Measurements from ENCODE around the gene AQP9. TPM values are rescaled to one million over a fixed set of nuclear protein-coding genes. Genes with fewer than 3 reads are reported as not detected.

AQP9 gene
- total RNA-seq, 6 donors from 2014 or later = 11.5 to 67.1 (median 25.5) TPM

GRCh38 chr15:58119016-58119415 is 19.2 kb upstream of the AQP9 start:
- 96% methylated on average over 1 of the region's 1 CpG; no CpG with 5 or more reads in 1 of the 2 donors for WGBS, 2 donors
- ATAC-seq (ENCODE audit: low FRiP score in 2 of 2) = no peak
- Histone ChIP-seq H3K4me3 (no peak overlapping the region), H3K9me3 (no peaks in the 10 kb centered on the region), H3K27me3 (no peaks in the 10 kb centered on the region), H3K4me1 (no peaks in the 10 kb centered on the region), H3K27ac (no peak overlapping the region), H3K36me3 (no peaks in the 10 kb centered on the region)
- no peak for DNase-seq
- TF ChIP-seq POLR2A (IDR thresholded peaks at IDR 0.05) (no peak), POLR2AphosphoS5 (IDR thresholded peaks at IDR 0.05) (no peak)

GRCh38 chr15:58124585-58124984 is 13.6 kb upstream of the AQP9 start:
- no peak for ATAC-seq (ENCODE audit: low FRiP score in 2 of 2)

GRCh38 chr15:58125333-58125732 is 12.8 kb upstream of the AQP9 start:
- Histone ChIP-seq H3K36me3 (no peaks in the 10 kb centered on the region), H3K27ac (no peak overlapping the region), H3K4me1 (no peaks in the 10 kb centered on the region), H3K9me3 (no peaks in the 10 kb centered on the region), H3K4me3 (no peak overlapping the region), H3K27me3 (no peaks in the 10 kb centered on the region)
- no peak for TF ChIP-seq POLR2AphosphoS5 (IDR thresholded peaks at IDR 0.05)
- TF ChIP-seq CTCF (IDR thresholded peaks at IDR 0.05) = no peak
- no peak for TF ChIP-seq EP300 (IDR thresholded peaks at IDR 0.05)
- TF ChIP-seq POLR2A (IDR thresholded peaks at IDR 0.05) = no peak
- DNase-seq (no peak), ATAC-seq (ENCODE audit: low FRiP score in 2 of 2) (no peak)

More at GRCh38 chr15:58124585-58124984, 13.6 kb upstream of the AQP9 start:
- DNase-seq = no peak
- Histone ChIP-seq H3K9me3 (no peaks in the 10 kb centered on the region), H3K4me1 (no peaks in the 10 kb centered on the region), H3K27ac (no peak overlapping the region), H3K36me3 (no peaks in the 10 kb centered on the region), H3K27me3 (no peaks in the 10 kb centered on the region), H3K4me3 (no peak overlapping the region)
- 89 to 100% methylated on average over 1 of the region's 1 CpG for WGBS, 2 donors
- TF ChIP-seq POLR2A (IDR thresholded peaks at IDR 0.05) (no peak), CTCF (IDR thresholded peaks at IDR 0.05) (no peak), EP300 (IDR thresholded peaks at IDR 0.05) (no peak), POLR2AphosphoS5 (IDR thresholded peaks at IDR 0.05) (no peak)

GRCh38 chr15:58134886-58135285 is 3.3 kb upstream of the AQP9 start:
- ATAC-seq (ENCODE audit: low FRiP score in 2 of 2) = no peak

GRCh38 chr15:58135511-58136174 is 2.5 kb upstream of the AQP9 start:
- Histone ChIP-seq H3K27ac (no peak overlapping the region), H3K36me3 (no peaks in the 10 kb centered on the region), H3K9me3 (no peaks in the 10 kb centered on the region), H3K4me1 (no peaks in the 10 kb centered on the region), H3K4me3 (no peak overlapping the region), H3K27me3 (no peaks in the 10 kb centered on the region)
- ATAC-seq (ENCODE audit: low FRiP score in 2 of 2) (no peak), DNase-seq (no peak)
- no peak for TF ChIP-seq POLR2A (IDR thresholded peaks at IDR 0.05)
- no peak for TF ChIP-seq POLR2AphosphoS5 (IDR thresholded peaks at IDR 0.05)
- TF ChIP-seq EP300 (IDR thresholded peaks at IDR 0.05) = no peak
- no peak for TF ChIP-seq CTCF (IDR thresholded peaks at IDR 0.05)
- 87 to 89% methylated on average over 2 of the region's 2 CpGs for WGBS, 2 donors

More at GRCh38 chr15:58134886-58135285, 3.3 kb upstream of the AQP9 start:
- Histone ChIP-seq H3K27me3 (no peaks in the 10 kb centered on the region), H3K9me3 (no peaks in the 10 kb centered on the region), H3K4me3 (no peak overlapping the region), H3K27ac (no peak overlapping the region), H3K36me3 (no peaks in the 10 kb centered on the region), H3K4me1 (no peaks in the 10 kb centered on the region)
- DNase-seq = no peak
- TF ChIP-seq POLR2AphosphoS5 (IDR thresholded peaks at IDR 0.05) (no peak), CTCF (IDR thresholded peaks at IDR 0.05) (no peak), POLR2A (IDR thresholded peaks at IDR 0.05) (no peak), EP300 (IDR thresholded peaks at IDR 0.05) (no peak)
- 78 to 84% methylated on average over 4 of the region's 4 CpGs for WGBS, 2 donors

Measured in upper lobe of left lung (tissue), 6 donors.